ENCODE results near the gene CCDC142. TPM values are rescaled to one million over a fixed set of nuclear protein-coding genes. Genes with fewer than 3 reads are reported as not detected.

The CCDC142 gene
- total RNA-seq, 1 experiment from 2014 or later, result 12.4 TPM

GRCh38 chr2:74507926-74508520 lies 25.2 kb upstream of the CCDC142 start:
- no peaks in the 10 kb centered on the region for H3K9me3 ChIP-seq (replicated peaks)
- DNase-seq (ENCODE audit: low read depth in 1 of 2, low spot score in 2 of 2), result peak in 1 of 2 experiments; percentile 36
- H3K27ac ChIP-seq, result peak overlapping the region; percentile 98
- H3K27me3 ChIP-seq (replicated peaks), result peaks cover 16% of the 10 kb centered on the region
- peaks cover 37% of the 10 kb centered on the region for H3K4me1 ChIP-seq (replicated peaks)
- H3K36me3 ChIP-seq, result peaks cover 31% of the 10 kb centered on the region
- H3K4me3 ChIP-seq, result peak overlapping the region; percentile 96

DNA sequence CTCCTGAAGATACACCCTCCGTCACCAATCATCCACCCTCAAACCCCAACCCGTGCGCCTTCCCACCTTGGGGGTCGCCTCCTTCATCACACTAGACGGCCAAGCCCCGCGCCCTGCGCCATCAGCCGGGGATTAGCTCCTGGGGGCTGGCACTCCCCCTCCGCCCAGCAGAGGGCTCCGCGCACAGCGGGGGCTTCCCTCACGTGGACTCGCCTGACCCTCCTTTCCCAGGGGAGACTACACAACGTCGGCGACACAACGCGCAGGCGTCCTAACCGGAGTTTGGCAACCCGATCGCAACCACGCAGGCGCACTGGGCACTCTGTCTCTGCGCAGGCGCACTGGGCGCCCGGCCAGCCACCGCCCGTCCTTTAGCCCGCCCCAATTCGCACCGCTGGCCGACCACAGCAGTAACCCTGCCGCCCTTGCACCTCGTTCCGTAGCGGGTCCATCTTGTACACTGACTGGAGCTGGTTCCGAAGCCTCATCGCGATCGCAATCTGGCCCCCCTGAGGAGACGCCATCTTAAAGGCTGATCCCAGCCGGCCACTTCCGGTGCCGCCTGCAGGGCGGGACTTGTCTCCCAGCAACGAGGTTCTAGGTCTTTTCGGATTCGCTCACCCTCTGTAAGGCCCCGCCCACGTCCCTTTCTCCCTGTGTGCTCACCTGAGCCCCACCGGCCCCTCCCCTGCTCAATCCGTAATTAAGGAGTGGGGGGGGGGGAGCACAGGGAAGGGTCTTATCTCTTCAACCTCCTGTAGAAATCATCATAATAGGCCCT lies 24.5 kb upstream of the CCDC142 start, which contains the start of gene PCGF1:
Gene PCGF1 (minus strand): TSS at position 551 of the 781 bp plus-strand sequence. CDS start 27 bp downstream, at position 524.
- H3K27ac ChIP-seq, result peak within 1 kb of the TSS; percentile 98
- peaks cover 31% of the 10 kb centered on the region for H3K36me3 ChIP-seq
- peak within 1 kb of the TSS; percentile 96 for H3K4me3 ChIP-seq
- H3K4me1 ChIP-seq (replicated peaks), result peaks cover 43% of the 10 kb centered on the region
- peak; percentile 98 to 99 for DNase-seq (ENCODE audit: low read depth in 1 of 2, low spot score in 2 of 2)
- H3K9me3 ChIP-seq (replicated peaks), result no peaks in the 10 kb centered on the region
- peaks cover 10% of the 10 kb centered on the region; the same call in 1 of the 2 replicates for H3K27me3 ChIP-seq (replicated peaks)

DNA sequence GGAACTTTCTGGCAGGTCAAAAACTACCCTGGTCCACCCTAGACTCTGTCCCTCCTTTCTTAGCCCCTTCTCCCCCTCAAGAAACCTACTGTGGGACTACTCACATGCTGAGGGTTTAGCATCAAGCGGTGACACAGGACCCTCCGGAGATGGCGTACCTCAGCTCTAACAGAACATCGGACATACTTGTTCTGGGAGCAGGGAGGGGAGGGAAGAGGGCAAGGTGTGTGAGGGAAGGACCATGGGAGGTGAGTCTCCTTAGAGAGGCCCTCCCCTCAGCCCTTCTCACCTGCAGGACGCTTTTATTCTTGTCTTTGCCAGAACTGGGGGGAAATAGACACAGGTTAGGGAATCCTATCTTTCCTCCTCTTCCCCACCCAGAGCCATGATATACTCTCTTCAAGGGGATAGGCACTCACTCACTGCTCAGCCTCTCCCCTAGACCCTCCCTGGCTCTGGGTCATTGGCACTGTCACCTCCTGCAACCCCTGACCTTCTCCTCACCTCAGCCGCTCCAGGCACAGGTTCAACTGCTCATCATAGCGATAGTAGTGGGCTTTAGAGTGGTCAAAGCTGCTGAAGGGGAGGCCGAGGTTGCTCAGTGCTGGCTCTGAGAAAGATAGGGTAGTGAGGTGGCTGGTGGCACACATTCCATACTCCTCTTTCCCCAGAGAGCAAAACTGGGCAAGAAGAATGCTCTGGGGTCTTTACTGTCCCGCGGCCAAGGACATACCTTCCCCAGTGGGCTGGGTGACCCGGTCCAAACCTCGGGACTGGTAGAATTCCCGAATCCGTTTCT lies 22.8 kb upstream of the CCDC142 start:
- Histone ChIP-seq H3K4me1 (replicated peaks) (peaks cover 37% of the 10 kb centered on the region), H3K4me3 (no peak overlapping the region), H3K9me3 (replicated peaks) (no peaks in the 10 kb centered on the region), H3K27ac (no peak overlapping the region), H3K36me3 (peaks cover 31% of the 10 kb centered on the region), H3K27me3 (replicated peaks) (peaks cover 2% of the 10 kb centered on the region; the same call in 1 of the 2 replicates)
- no peak for DNase-seq (ENCODE audit: low read depth in 1 of 2, low spot score in 2 of 2)

- no peak for DNase-seq (ENCODE audit: low read depth in 1 of 2, low spot score in 2 of 2)
- H3K4me3 ChIP-seq, result no peak overlapping the region
- peaks cover 31% of the 10 kb centered on the region for H3K36me3 ChIP-seq
- H3K27ac ChIP-seq, result no peak overlapping the region
- H3K9me3 ChIP-seq (replicated peaks), result no peaks in the 10 kb centered on the region
- peaks cover 38% of the 10 kb centered on the region for H3K4me1 ChIP-seq (replicated peaks)
- peaks cover 13% of the 10 kb centered on the region for H3K27me3 ChIP-seq (replicated peaks)
Observed at GRCh38 chr2:74504591-74504990, 21.8 kb upstream of the CCDC142 start.

DNA sequence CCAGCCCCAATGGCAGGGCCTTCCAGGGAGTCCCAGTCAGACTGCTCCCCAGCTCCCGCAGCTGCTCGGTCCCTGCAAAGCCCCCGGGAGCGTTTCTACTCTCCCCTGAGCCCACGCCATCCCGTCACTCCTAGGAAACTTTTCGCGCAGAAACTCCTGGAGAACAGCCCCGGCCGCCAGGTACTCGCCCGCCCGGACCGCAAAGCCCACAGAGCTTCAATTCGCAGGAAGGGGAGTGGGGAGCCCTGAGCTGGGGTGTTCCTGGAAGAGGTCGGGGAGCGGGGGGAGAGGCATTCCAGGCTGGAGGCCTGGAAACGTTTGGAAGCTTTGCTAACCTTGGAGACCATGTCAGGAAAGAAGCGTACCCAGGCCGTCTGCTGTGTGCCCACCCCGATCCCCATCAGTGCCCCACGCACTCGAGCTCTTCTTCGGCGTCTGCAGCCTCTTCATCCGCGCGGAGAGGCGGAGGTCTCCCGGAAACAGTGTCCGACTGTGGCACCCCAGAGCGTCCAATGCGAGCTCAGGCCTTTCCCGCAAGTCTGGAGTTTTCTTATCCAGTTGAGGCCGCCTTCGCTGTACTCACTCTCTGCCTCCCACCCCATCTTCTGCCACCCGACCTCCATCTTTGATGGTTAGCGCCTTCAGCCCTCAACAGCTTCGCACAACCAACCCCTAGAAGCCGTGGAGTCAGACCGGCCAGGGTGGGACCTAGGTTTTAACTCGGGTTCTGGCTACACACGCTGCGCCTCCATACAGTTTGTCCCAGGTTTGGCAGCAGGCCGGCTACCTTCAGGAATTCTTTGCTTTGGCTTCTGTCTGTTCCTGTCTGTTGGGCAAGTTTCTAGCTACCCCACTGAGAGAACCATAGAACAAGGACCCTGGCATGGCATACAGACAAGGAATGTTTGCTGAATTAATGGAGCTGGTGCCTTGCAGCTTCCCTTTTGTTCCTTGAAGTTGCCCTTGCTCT lies 21.0 kb upstream of the CCDC142 start:
- Histone ChIP-seq H3K36me3 (peaks cover 31% of the 10 kb centered on the region), H3K4me3 (peak overlapping the region; percentile 39), H3K27me3 (replicated peaks) (peaks cover 21% of the 10 kb centered on the region), H3K4me1 (replicated peaks) (peaks cover 46% of the 10 kb centered on the region), H3K27ac (peak overlapping the region; percentile 19; the same call in 1 of the 2 replicates), H3K9me3 (replicated peaks) (no peaks in the 10 kb centered on the region)
- DNase-seq (ENCODE audit: low read depth in 1 of 2, low spot score in 2 of 2), result no peak

DNA sequence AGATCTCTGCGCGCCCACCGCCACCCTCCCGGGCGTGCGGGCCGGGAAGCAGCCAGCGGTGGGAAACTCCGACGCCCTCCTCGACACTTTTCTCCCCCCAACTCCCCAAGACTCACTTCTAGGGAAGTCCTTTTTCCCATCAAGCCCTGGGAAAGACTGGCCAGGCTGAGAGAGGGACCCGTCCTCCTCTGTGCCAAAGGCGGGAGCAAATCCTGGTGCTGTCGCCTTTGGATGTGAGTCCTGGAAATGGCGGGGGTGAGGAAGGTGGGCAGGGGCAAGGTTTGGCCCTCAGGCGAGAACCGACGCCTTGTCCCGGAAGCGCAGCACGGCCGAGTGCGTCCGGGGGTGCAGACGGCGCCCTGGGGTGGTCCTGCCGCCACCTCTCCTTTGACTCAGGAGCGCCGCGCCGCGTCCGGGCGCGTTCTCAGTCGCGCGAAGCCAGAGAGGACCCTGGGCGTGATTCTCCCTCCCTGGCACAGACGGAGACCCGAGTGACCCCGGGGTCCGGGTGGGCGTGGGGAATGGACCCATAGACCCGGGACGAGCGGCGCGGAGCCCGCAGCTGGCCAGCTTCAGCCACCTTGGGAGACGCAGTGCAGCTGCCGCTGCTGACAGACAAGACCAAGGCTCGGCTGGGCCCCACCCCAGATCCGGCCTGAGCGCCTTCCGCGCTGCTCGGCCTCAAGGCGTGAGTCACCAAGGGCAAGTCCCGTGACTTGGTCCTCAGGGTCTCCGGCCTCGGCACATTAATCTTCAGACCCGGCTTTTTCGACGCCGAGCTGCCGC lies 20.1 kb upstream of the CCDC142 start:
- Histone ChIP-seq H3K27ac (peak overlapping the region; percentile 19; the same call in 1 of the 2 replicates), H3K9me3 (replicated peaks) (no peaks in the 10 kb centered on the region), H3K4me3 (peak overlapping the region; percentile 39), H3K4me1 (replicated peaks) (peaks cover 49% of the 10 kb centered on the region), H3K36me3 (peaks cover 31% of the 10 kb centered on the region), H3K27me3 (replicated peaks) (peaks cover 29% of the 10 kb centered on the region)
- DNase-seq (ENCODE audit: low read depth in 1 of 2, low spot score in 2 of 2), result peak; percentile 53 to 79

DNA sequence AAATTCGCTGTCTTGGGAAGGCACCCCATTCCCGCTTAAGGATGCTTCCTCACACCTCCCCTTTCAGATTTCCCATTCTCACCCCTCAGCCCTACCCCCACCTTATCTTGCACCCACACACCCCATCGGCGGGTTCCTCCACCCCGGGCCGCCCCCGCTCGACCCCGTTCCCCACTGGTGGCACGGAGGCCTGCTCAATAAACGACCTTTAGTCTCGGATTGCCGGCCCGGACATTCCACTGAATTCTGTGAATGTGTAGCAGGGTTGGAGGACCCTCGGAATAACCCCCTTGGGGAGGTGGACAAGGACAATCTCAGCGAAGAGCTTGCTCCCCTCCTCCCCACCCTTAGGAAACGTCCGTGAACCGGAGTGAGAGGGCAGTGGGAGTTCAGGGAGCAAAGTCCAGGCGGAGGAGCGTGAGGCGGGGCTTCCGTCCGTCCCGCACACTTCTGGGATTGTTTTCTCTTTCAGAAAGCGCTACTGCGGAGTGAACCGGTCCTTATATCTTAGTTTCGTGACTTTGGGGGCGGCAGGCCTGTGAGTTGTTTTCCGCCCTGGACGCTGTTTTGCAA lies 19.4 kb upstream of the CCDC142 start:
- Histone ChIP-seq H3K27me3 (replicated peaks) (peaks cover 36% of the 10 kb centered on the region), H3K4me1 (replicated peaks) (peaks cover 49% of the 10 kb centered on the region), H3K9me3 (replicated peaks) (no peaks in the 10 kb centered on the region), H3K4me3 (peak overlapping the region; percentile 39), H3K36me3 (peaks cover 28% of the 10 kb centered on the region), H3K27ac (no peak overlapping the region)
- no peak for DNase-seq (ENCODE audit: low read depth in 1 of 2, low spot score in 2 of 2)

DNA sequence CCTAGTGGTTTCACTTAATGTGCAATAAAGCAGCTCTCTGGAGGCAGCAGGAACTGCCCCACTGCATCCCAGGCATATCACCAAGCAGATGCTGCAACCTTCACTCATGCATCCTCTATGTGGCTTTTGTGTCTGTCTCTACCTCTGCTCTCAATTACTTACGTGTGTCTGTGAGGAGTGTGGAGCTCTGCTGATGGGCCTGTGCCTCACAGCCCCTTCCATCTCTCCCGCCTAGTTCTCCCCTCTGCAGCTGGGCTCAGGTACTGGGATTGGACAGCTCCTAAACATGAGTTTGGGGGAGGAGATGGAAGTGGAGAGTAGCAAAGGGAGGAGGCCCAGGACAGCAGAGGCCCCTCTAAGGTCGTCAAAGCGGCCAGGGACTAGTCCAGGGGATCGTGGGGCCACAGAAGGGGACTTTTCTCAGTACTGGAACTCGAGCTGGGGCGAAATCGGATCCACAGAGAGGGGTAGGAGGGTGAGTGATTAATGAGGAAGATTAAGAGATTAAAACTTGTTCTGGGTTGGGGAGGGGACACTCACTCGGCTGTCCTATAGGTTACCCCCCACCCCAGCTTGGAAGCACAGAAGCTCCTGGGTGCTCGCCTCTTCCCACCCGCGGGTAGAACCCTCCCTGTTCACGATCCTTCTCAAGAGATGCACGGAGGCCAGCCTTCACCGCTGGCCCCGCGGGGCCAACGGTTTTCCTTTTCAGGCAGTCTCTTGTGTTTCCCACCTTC lies 18.7 kb upstream of the CCDC142 start:
- Histone ChIP-seq H3K9me3 (replicated peaks) (no peaks in the 10 kb centered on the region), H3K27me3 (replicated peaks) (peaks cover 36% of the 10 kb centered on the region), H3K27ac (no peak overlapping the region), H3K4me3 (no peak overlapping the region), H3K36me3 (peaks cover 21% of the 10 kb centered on the region), H3K4me1 (replicated peaks) (peaks cover 43% of the 10 kb centered on the region)
- DNase-seq (ENCODE audit: low read depth in 1 of 2, low spot score in 2 of 2), result no peak

DNA sequence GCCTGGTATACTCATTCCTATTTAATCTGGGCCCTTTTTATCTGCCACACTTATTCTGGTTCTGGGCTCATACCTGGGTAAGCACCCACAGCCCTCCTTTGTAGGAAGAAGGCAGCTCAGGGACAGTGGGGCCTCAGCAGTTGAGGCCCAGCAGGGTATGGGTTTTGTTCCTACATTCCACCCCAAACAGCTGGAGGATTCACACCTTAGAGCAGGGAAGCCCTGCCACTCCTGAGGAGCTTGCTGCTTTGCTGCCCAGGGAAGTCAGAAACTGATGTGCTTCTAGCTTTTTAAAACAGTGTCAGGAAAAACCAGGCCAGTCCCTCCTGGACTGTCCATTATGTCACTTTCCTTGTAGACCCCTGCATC lies 17.8 kb upstream of the CCDC142 start:
- no peak overlapping the region for H3K27ac ChIP-seq
- no peaks in the 10 kb centered on the region for H3K9me3 ChIP-seq (replicated peaks)
- H3K27me3 ChIP-seq (replicated peaks), result peaks cover 36% of the 10 kb centered on the region
- peaks cover 11% of the 10 kb centered on the region for H3K36me3 ChIP-seq
- DNase-seq (ENCODE audit: low read depth in 1 of 2, low spot score in 2 of 2), result no peak
- peaks cover 35% of the 10 kb centered on the region for H3K4me1 ChIP-seq (replicated peaks)
- H3K4me3 ChIP-seq, result no peak overlapping the region

- Histone ChIP-seq H3K27ac (no peak overlapping the region), H3K4me1 (replicated peaks) (peaks cover 35% of the 10 kb centered on the region), H3K4me3 (no peak overlapping the region), H3K27me3 (replicated peaks) (peaks cover 36% of the 10 kb centered on the region), H3K9me3 (replicated peaks) (no peaks in the 10 kb centered on the region), H3K36me3 (peaks cover 6% of the 10 kb centered on the region)
- no peak for DNase-seq (ENCODE audit: low read depth in 1 of 2, low spot score in 2 of 2)
Observed at GRCh38 chr2:74499940-74500577, 17.3 kb upstream of the CCDC142 start.

DNA sequence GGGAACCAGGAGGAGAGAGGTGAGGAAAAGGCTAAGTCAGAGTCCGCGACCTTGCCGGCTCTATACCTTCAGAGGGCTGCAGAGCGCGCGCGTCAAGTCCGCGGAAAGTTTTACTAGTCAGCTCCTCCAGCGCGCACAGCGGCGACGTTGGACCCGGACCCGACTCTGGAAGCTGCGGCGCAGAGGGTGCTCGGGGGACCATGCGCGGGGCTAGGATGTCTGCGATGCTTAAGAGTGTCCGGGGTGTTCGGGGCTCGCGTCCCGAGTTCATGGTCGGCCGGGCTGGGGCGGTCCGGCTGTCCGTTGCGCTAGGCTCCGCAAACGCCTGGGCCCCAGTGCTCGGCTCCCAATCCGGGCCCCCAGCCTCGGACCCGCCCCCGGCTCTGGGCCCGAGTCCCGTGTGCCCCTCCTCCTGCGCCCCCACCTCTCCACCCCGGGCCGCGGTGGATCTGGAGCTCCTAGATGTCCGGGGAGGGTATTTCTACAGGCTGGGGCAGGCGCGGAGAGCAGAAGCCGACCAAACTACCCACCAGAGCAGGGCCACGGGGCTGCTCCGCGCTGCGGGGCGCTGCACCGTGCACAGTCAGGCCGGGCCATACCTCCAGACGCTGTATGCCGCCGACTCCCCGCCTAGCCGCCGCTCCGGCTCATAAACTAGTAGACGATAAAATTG lies 16.6 kb upstream of the CCDC142 start, which contains the start of gene LBX2:
Gene LBX2 (minus strand): TSS at position 337 of the 673 bp plus-strand sequence. CDS start 66 bp downstream, at position 271.
- Histone ChIP-seq H3K27me3 (replicated peaks) (peaks cover 36% of the 10 kb centered on the region), H3K9me3 (replicated peaks) (no peaks in the 10 kb centered on the region), H3K4me1 (replicated peaks) (peaks cover 35% of the 10 kb centered on the region), H3K27ac (no peak within 1 kb of the TSS), H3K4me3 (no peak within 1 kb of the TSS; the same call in 1 of the 2 replicates), H3K36me3 (peaks cover 7% of the 10 kb centered on the region)
- no peak for DNase-seq (ENCODE audit: low read depth in 1 of 2, low spot score in 2 of 2)
